Measurements from ENCODE around the gene FST.

FST gene

GRCh38 chr5:53480416-53481158 lies at the start of gene FST (continued):
- 0 out of 2 replicates have a peak, but pooled peaks have one; percentile 7 for TF ChIP-seq IKZF3 (tag by site-specific recombination; IDR thresholded peaks at IDR 0.05)
- no peak for TF ChIP-seq ZNF140 (tag by site-specific recombination; IDR thresholded peaks at IDR 0.05)
- TF ChIP-seq ZNF596 (tag by site-specific recombination; IDR thresholded peaks at IDR 0.05): 0 out of 2 replicates have a peak, but pooled peaks have one; percentile 6

DNA sequence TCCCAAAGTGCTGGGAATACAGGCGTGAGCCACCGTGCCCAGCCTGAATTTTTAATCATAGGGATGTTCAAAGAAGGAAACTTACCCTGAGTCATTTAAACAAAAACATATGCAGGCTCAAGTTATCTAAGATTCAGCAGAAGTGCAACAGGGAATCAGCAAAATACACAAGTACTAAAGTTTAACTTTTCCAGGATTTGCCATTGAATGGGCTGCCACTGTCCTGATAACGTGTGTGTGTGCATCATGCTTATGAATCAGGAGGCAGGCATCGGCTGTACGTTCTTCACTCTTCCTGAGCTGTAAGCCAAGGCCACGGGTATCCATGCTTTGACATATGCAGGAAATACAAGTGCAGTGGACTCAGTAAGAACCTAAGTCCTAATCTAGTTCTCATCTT lies 48.8 kb upstream of the FST start:
- Histone ChIP-seq H3K36me3 (ENCODE audit: control insufficient read depth in 2 of 2, insufficient read depth in 1 of 2, low read length in 2 of 2) (no peaks in the 10 kb centered on the region), H3K4me3 (ENCODE audit: low read depth, low read length) (no peak overlapping the region), H3K9me3 (ENCODE audit: control insufficient read depth, insufficient read depth, low read depth, low read length) (no peaks in the 10 kb centered on the region), H3K27ac (ENCODE audit: extremely low read depth, low read depth, low read length) (no peak overlapping the region), H3K4me1 (ENCODE audit: control insufficient read depth, insufficient read depth, low read length) (0 out of 2 replicates have a peak, but pooled peaks cover 3% of the 10 kb centered on the region)
- TF ChIP-seq ZBTB17 (tag by site-specific recombination; IDR thresholded peaks at IDR 0.05) (no peak), GLIS2 (tag by site-specific recombination; IDR thresholded peaks at IDR 0.05) (no peak), ZNF560 (tag by site-specific recombination; IDR thresholded peaks at IDR 0.05; ENCODE audit: borderline replicate concordance) (no peak), ZFP37 (tag by site-specific recombination; IDR thresholded peaks at IDR 0.05) (no peak), ZNF830 (tag by site-specific recombination; IDR thresholded peaks at IDR 0.05; ENCODE audit: low read depth) (no peak)
- ChIA-PET POLR2A (no interaction called here), CTCF (no interaction called here)

DNA sequence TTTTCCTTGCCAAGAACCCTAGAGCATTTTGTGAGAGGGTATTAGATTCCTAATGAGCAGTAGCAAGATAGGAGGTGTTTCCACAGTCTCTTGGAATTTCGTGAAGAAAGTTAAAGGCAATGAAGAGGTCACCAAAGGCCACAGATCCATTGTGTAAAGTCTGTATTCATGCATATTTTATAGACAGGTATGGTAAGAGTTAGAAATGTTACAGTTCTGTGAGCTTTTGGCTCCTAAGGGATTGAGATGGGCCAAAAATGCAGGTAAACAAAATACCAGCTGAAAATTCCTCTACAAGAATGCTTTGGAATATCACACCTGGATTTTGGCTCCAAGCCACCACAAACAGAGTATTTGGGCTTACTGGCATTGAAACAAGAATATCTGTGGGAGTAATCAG lies 47.4 kb upstream of the FST start:
- H3K27ac ChIP-seq (ENCODE audit: extremely low read depth, low read depth, low read length): no peak overlapping the region
- 0 out of 2 replicates have a peak, but pooled peaks cover 3% of the 10 kb centered on the region for H3K4me1 ChIP-seq (ENCODE audit: control insufficient read depth, insufficient read depth, low read length)
- H3K36me3 ChIP-seq (ENCODE audit: control insufficient read depth in 2 of 2, insufficient read depth in 1 of 2, low read length in 2 of 2): no peaks in the 10 kb centered on the region
- H3K9me3 ChIP-seq (ENCODE audit: control insufficient read depth, insufficient read depth, low read depth, low read length): no peaks in the 10 kb centered on the region
- H3K4me3 ChIP-seq (ENCODE audit: low read depth, low read length): no peak overlapping the region
- ChIA-PET POLR2A (no interaction called here), CTCF (interaction anchor here (1.4 kb wide), 1 partner anchor 262 kb away, joined by 8 read pairs; no protein-coding TSS in a partner anchor)
- TF ChIP-seq RBAK (tag by site-specific recombination; IDR thresholded peaks at IDR 0.05) (no peak), ZNF600 (tag by site-specific recombination; IDR thresholded peaks at IDR 0.05) (no peak), BCL11A (tag by site-specific recombination; IDR thresholded peaks at IDR 0.05; ENCODE audit: low read depth) (no peak), ZNF514 (tag by site-specific recombination; IDR thresholded peaks at IDR 0.05) (no peak), ZNF24 (tag by site-specific recombination; IDR thresholded peaks at IDR 0.05) (no peak), PATZ1 (tag by site-specific recombination; IDR thresholded peaks at IDR 0.05) (no peak), ZNF138 (tag by site-specific recombination; IDR thresholded peaks at IDR 0.05; ENCODE audit: borderline replicate concordance) (no peak), ZNF768 (tag by site-specific recombination; IDR thresholded peaks at IDR 0.05) (no peak), ZFP69B (tag by site-specific recombination; IDR thresholded peaks at IDR 0.05) (no peak), ZNF23 (tag by site-specific recombination; IDR thresholded peaks at IDR 0.05; ENCODE audit: borderline replicate concordance) (no peak), ZNF211 (tag by site-specific recombination; IDR thresholded peaks at IDR 0.05; ENCODE audit: low read depth) (no peak), ZBTB8A (tag by site-specific recombination; IDR thresholded peaks at IDR 0.05) (no peak), ZNF398 (tag by site-specific recombination; IDR thresholded peaks at IDR 0.05) (no peak), ZNF280C (tag by site-specific recombination; IDR thresholded peaks at IDR 0.05) (no peak), ZFHX2 (tag by site-specific recombination; conservative IDR thresholded peaks at IDR 0.05) (no peak)
- TF ChIP-seq, protein P1, sequence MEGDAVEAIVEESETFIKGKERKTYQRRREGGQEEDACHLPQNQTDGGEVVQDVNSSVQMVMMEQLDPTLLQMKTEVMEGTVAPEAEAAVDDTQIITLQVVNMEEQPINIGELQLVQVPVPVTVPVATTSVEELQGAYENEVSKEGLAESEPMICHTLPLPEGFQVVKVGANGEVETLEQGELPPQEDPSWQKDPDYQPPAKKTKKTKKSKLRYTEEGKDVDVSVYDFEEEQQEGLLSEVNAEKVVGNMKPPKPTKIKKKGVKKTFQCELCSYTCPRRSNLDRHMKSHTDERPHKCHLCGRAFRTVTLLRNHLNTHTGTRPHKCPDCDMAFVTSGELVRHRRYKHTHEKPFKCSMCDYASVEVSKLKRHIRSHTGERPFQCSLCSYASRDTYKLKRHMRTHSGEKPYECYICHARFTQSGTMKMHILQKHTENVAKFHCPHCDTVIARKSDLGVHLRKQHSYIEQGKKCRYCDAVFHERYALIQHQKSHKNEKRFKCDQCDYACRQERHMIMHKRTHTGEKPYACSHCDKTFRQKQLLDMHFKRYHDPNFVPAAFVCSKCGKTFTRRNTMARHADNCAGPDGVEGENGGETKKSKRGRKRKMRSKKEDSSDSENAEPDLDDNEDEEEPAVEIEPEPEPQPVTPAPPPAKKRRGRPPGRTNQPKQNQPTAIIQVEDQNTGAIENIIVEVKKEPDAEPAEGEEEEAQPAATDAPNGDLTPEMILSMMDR (tag by site-specific recombination; IDR thresholded peaks at IDR 0.05): no peak
